Measurements from ENCODE around the gene MATN4. TPM values are rescaled to one million over a fixed set of nuclear protein-coding genes. Genes with fewer than 3 reads are reported as not detected.
"Not testable (repeated sequence)": the region's sequence is repeated elsewhere in the genome, so short reads cannot be mapped to it uniquely, and the experiment has no call there.

The MATN4 gene
- total RNA-seq, 1 donor from 2014 or later: not detected

DNA sequence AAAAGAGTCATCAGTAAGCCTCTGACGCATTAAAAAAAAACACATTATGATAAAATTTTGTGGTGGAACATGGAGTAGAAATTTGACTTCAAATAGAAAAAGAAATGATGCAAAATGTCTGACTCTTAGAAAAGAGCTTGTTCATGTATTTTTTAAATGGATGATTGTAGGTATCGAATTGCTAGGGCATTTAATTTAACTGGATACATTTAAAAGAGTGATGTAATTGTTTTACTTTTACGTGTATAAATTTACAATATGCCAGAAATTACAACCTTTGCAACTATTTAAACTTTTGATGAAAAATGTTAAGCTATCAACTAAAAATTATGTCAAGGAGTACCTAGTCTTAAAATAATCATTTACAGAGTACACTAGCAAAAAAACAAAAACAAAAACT is 44.6 kb upstream of the MATN4 start:
- H3K27ac Mint-ChIP-seq: no peak overlapping the region
- H3K9me3 Mint-ChIP-seq (ENCODE audit: low read depth): no peaks in the 10 kb centered on the region
- no peaks in the 10 kb centered on the region for H3K36me3 Mint-ChIP-seq (ENCODE audit: insufficient read depth)
- DNase-seq (ENCODE audit: low spot score, unreplicated experiment): no peak
- H3K4me3 Mint-ChIP-seq (ENCODE audit: low read depth): no peak overlapping the region
- peaks cover 27% of the 10 kb centered on the region for H3K27me3 Mint-ChIP-seq
- TF ChIP-seq, protein P1, sequence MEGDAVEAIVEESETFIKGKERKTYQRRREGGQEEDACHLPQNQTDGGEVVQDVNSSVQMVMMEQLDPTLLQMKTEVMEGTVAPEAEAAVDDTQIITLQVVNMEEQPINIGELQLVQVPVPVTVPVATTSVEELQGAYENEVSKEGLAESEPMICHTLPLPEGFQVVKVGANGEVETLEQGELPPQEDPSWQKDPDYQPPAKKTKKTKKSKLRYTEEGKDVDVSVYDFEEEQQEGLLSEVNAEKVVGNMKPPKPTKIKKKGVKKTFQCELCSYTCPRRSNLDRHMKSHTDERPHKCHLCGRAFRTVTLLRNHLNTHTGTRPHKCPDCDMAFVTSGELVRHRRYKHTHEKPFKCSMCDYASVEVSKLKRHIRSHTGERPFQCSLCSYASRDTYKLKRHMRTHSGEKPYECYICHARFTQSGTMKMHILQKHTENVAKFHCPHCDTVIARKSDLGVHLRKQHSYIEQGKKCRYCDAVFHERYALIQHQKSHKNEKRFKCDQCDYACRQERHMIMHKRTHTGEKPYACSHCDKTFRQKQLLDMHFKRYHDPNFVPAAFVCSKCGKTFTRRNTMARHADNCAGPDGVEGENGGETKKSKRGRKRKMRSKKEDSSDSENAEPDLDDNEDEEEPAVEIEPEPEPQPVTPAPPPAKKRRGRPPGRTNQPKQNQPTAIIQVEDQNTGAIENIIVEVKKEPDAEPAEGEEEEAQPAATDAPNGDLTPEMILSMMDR (IDR thresholded peaks at IDR 0.05; ENCODE audit: unreplicated experiment): no peak
- peaks cover 1% of the 10 kb centered on the region for H3K4me1 Mint-ChIP-seq (ENCODE audit: low read depth)

DNA sequence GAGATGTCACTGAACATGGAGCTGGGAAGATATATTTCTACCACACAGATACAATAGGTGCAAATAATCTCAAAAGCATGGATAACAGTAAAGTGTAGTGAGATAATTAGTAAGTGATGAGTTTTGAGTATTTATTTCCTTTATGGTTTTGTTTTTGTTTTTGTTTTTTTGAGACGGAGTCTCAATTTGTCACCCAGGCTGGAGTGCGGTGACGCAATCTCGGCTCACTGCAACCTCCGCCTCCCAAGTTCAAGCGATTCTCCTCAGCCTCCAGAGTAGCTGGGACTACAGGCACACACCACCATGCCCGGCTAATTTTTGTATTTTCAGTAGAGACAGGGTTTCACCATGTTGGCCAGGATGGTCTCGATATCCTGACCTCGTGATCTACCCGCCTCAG is 42.7 kb upstream of the MATN4 start:
- H3K36me3 Mint-ChIP-seq (ENCODE audit: insufficient read depth); H3K9me3 Mint-ChIP-seq (ENCODE audit: low read depth); DNase-seq (ENCODE audit: low spot score, unreplicated experiment); H3K27ac Mint-ChIP-seq; H3K4me3 Mint-ChIP-seq (ENCODE audit: low read depth): not testable (repeated sequence)
- Mint-ChIP-seq H3K4me1 (ENCODE audit: low read depth) (peaks cover 19% of the 10 kb centered on the region), H3K27me3 (peaks cover 19% of the 10 kb centered on the region)

DNA sequence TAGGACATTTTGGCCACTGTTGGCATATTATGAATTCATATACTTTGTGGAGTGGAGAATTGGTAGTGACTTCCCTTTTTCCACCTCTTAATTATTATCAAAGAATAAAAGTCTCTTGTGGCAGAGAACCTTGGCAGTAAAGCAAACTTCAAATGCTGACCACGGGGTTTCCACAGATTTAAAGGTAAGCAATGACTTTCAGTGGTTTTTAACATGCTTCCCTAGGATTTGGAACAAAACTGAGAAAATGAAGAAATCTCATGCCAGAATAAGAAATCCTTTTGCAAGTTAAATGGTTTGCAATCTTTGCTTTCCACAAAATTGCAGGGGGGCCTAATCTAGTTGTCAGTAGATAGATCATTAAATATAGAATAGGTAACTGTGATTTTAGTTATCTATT is 42.1 kb upstream of the MATN4 start:
- TF ChIP-seq, protein P1 (IDR thresholded peaks at IDR 0.05; ENCODE audit: unreplicated experiment): no peak
- H3K36me3 Mint-ChIP-seq (ENCODE audit: insufficient read depth): no peaks in the 10 kb centered on the region
- no peak for DNase-seq (ENCODE audit: low spot score, unreplicated experiment)
- H3K4me1 Mint-ChIP-seq (ENCODE audit: low read depth): peaks cover 25% of the 10 kb centered on the region
- H3K4me3 Mint-ChIP-seq (ENCODE audit: low read depth): no peak overlapping the region
- H3K9me3 Mint-ChIP-seq (ENCODE audit: low read depth): no peaks in the 10 kb centered on the region
- H3K27me3 Mint-ChIP-seq: peaks cover 15% of the 10 kb centered on the region
- H3K27ac Mint-ChIP-seq: no peak overlapping the region

DNA sequence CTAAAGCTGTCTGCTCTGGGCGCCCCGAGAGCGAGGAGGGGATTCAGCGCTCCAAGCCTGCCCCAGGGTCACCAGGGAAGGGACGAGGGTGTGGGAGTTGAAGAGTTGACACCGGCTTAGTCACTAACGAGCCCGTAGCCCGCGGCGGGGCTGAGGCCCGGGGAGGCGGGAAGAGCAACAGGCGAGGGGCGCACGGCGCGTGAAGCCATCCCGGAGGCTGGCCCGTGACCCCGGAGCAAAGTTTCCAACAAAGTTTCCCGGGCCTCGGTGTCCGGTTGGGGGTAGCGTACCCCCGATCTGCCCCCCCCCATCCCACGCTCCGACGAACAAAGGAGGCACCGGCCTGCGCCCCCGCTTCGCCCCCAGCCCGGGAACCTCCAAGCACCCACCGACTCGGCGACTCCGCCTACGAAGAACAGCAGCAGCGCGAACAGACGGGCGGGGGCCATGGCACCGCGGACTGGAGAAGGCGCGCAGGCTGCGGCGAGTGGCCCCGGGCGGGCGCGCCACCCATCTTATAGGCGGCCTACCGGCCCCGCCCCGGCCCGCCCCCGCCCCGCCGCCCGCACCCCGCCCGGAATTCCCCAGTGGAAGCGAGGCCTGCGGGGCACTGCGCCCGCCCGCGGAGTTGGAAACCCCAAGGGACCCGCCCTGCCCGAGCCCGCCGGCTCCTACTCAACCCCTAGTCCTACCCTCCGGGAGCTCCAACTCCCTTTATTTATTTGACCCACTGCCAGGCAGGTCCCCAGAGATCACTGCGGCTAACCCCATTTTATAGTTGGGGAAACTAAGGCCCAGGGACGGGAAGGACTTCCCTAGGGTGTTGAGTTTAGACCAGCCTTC is 40.1 kb upstream of the MATN4 start, which contains the start of gene SDC4:
Gene SDC4, minus strand, starts transcription at position 489 of the 843 bp plus-strand sequence. Its CDS starts 40 bp downstream, at position 449.
- Mint-ChIP-seq H3K36me3 (ENCODE audit: insufficient read depth) (no peaks in the 10 kb centered on the region), H3K9me3 (ENCODE audit: low read depth) (no peaks in the 10 kb centered on the region), H3K27me3 (no peaks in the 10 kb centered on the region), H3K4me1 (ENCODE audit: low read depth) (peaks cover 44% of the 10 kb centered on the region), H3K27ac (peak within 1 kb of the TSS; percentile 87), H3K4me3 (ENCODE audit: low read depth) (peak within 1 kb of the TSS; percentile 95)
- TF ChIP-seq, protein P1 (IDR thresholded peaks at IDR 0.05; ENCODE audit: unreplicated experiment): no peak
- DNase-seq (ENCODE audit: low spot score, unreplicated experiment): peak; percentile 49

DNA sequence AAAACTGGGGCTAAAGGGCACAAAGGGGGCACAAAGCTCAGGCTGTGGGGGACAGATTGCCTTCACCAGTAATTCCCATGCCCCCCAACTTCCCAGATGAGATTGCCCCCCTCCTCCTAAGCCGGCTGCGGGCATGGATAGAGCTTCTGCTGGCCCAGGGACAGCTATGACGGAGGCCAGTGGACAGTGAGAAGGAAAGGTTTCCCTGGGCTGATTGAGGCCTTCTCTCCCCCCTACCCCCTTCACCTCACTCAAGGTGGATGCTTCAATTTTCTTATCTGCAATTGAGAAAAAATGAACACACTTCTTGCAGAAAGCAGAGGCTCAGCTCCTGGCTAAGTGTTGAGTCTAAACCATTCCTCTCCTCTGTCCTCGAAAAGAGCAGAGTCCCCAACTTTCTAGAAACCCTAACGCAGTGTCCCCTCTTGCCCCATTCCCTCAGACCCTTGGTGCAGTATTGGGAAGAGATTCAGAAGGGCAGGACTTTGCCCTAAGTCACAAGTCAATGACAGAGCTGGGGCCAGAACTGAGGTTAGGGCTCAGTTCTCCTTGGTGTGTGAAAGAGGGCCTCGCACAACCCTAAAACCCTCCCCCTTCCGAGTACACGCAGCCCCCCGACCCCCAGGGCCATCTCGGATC is 39.3 kb upstream of the MATN4 start:
- TF ChIP-seq, protein P1 (IDR thresholded peaks at IDR 0.05; ENCODE audit: unreplicated experiment): no peak
- Mint-ChIP-seq H3K4me3 (ENCODE audit: low read depth) (peak overlapping the region; percentile 95), H3K4me1 (ENCODE audit: low read depth) (peaks cover 51% of the 10 kb centered on the region)

More for the DNA sequence above, 39.3 kb upstream of the MATN4 start:
- H3K9me3 Mint-ChIP-seq (ENCODE audit: low read depth): no peaks in the 10 kb centered on the region
- H3K27ac Mint-ChIP-seq: peak overlapping the region; percentile 87
- no peaks in the 10 kb centered on the region for H3K27me3 Mint-ChIP-seq
- H3K36me3 Mint-ChIP-seq (ENCODE audit: insufficient read depth): no peaks in the 10 kb centered on the region
- no peak for DNase-seq (ENCODE audit: low spot score, unreplicated experiment)
